ENCODE results near the gene SHANK3. TPM values are rescaled to one million over a fixed set of nuclear protein-coding genes. Genes with fewer than 3 reads are reported as not detected.

The SHANK3 gene
- total RNA-seq, 1 donor from 2014 or later, result 0.25 TPM

DNA sequence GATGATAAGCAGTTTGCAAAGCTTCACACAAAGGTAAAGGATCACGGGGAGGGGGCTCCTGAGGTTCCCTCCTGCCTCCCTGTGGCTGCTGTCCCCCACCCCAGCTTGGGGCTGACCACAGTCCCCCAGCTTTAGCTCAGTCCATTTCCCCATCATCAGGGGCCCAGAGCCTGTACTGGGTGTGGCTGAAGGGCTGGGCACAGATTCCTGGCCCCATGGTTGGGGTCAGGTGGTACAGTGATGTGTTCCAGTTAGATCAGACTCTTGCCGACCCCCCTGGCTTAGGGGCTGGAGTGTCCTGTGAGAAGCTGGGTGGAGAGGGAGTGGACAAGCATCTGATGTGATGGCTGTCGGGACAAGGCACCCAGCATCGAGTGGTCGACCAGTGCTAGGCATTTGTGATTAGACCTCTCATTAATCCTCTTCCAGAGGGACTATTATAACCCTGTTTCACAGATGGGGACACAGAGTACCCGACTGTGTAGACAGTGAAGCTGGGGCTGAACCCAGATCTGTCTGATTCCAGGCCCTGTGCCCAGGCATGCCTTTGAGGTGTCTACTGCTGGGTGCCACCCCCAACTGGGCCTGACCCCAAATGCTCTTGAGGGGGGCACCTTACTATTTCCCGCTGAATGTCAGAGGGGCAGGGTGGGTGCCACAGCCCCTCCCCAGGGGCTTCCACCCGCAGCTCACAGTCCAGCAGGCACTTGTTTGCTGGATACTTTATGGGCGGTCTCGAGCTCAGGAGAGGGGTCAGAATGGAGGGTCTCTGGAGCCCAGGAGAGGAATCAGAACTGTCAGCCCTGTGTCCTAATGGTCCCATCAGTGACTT is 4.3 kb downstream of the SHANK3 start:
- peaks cover 3% of the 10 kb centered on the region for H3K4me1 Mint-ChIP-seq (ENCODE audit: low read depth)
- H3K36me3 Mint-ChIP-seq (ENCODE audit: low read depth), result no peaks in the 10 kb centered on the region
- H3K27me3 Mint-ChIP-seq (ENCODE audit: low read depth), result peaks cover 29% of the 10 kb centered on the region
- intact Hi-C loops (cut with micrococcal nuclease), result no loop called here
- no peak overlapping the region for H3K4me3 Mint-ChIP-seq (ENCODE audit: low read depth)
- no peak overlapping the region for H3K27ac Mint-ChIP-seq
- no peak for DNase-seq (ENCODE audit: low spot score)
- H3K9me3 Mint-ChIP-seq, result peaks cover 5% of the 10 kb centered on the region

DNA sequence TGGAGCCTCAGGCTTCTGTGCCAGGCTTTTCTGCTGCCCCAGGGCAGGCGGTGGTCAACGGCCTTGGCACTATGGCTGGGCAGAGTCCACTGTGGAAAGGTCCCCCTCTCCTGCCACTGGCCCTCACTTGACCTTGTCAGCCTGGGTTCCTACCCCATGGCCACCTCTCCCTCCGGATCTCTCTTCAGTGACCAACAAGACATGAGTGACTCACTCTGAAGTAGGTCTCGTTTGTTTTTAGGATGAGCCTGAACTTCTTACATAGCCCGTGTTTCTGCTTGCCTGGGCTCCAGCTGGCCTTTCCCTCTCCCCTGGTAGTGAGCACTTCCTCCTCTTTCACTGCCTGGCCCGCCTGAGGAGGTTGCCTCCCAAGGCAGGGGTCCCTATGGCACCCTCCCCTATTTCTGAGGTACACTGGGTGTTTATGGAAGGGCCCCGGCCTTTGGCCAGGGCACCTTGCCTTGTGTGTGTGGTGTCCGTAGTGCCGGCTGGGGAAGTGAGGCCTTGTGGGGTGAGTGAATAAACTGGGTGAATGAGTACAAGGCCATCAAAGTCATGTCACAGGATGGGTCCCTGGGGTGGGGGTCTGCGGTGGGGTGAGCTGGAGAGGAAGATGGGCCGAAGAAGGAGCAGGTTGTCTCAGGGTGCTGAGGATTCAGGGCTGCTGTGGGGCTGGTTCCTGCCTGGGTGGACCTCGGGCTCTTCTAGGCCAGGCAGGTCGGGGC is 5.0 kb downstream of the SHANK3 start:
- DNase-seq (ENCODE audit: low spot score), result no peak
- Mint-ChIP-seq H3K4me1 (ENCODE audit: low read depth) (peaks cover 3% of the 10 kb centered on the region), H3K9me3 (peaks cover 5% of the 10 kb centered on the region), H3K4me3 (ENCODE audit: low read depth) (no peak overlapping the region), H3K27ac (no peak overlapping the region), H3K27me3 (ENCODE audit: low read depth) (peaks cover 22% of the 10 kb centered on the region), H3K36me3 (ENCODE audit: low read depth) (no peaks in the 10 kb centered on the region)
- intact Hi-C loops (cut with micrococcal nuclease), result no loop called here

DNA sequence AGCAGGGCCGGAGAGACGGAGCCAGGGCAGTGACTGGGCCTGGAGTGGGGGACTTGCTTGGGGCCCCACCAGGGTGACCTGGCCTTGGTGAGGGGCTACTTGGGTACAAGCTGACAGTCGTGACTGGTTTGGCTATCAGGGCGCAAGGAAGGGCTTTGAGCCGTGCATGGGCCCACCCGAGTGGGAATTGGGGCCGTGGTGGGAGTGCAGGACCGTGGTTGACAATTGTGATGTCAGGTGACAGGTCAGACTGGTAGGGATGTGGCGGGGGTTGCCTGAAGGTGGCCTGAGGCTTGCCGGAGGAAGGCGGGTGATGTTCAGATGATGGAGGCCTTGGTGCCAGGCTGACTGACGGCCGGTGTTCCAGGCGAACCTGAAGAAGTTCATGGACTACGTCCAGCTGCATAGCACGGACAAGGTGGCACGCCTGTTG is 5.6 kb downstream of the SHANK3 start:
- Mint-ChIP-seq H3K4me1 (ENCODE audit: low read depth) (no peaks in the 10 kb centered on the region), H3K9me3 (peaks cover 5% of the 10 kb centered on the region), H3K36me3 (ENCODE audit: low read depth) (no peaks in the 10 kb centered on the region), H3K27me3 (ENCODE audit: low read depth) (peaks cover 18% of the 10 kb centered on the region), H3K4me3 (ENCODE audit: low read depth) (no peak overlapping the region), H3K27ac (no peak overlapping the region)
- intact Hi-C loops (cut with micrococcal nuclease), result no loop called here
- no peak for DNase-seq (ENCODE audit: low spot score)

DNA sequence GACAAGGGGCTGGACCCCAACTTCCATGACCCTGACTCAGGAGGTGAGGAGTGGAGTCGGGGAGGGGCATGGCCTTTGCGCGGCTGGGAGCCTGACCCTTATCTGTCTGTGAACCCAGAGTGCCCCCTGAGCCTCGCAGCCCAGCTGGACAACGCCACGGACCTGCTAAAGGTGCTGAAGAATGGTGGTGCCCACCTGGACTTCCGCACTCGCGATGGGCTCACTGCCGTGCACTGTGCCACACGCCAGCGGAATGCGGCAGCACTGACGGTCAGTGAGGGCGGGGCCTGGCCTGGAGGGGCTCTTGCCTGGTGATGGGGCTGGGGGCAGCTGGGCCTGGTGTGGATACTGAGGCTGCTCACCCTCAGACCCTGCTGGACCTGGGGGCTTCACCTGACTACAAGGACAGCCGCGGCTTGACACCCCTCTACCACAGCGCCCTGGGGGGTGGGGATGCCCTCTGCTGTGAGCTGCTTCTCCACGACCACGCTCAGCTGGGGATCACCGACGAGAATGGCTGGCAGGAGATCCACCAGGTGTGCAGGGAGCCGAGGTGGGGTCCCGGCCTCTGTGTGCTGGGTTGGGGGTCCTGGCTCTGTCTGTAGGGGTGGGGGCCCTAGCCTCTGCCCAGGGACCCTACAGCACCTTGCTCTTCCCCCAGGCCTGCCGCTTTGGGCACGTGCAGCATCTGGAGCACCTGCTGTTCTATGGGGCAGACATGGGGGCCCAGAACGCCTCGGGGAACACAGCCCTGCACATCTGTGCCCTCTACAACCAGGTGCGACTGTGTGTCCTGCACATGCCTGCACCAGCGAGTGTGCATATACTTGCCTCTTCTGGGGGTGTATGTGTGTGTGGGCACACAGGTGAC is 6.3 kb downstream of the SHANK3 start:
- peaks cover 5% of the 10 kb centered on the region for H3K9me3 Mint-ChIP-seq
- no peak overlapping the region for H3K4me3 Mint-ChIP-seq (ENCODE audit: low read depth)
- no peak for DNase-seq (ENCODE audit: low spot score)
- no peaks in the 10 kb centered on the region for H3K4me1 Mint-ChIP-seq (ENCODE audit: low read depth)
- H3K36me3 Mint-ChIP-seq (ENCODE audit: low read depth), result no peaks in the 10 kb centered on the region
- H3K27me3 Mint-ChIP-seq (ENCODE audit: low read depth), result peaks cover 18% of the 10 kb centered on the region
- H3K27ac Mint-ChIP-seq, result no peak overlapping the region
- intact Hi-C loops (cut with micrococcal nuclease), result no loop called here

DNA sequence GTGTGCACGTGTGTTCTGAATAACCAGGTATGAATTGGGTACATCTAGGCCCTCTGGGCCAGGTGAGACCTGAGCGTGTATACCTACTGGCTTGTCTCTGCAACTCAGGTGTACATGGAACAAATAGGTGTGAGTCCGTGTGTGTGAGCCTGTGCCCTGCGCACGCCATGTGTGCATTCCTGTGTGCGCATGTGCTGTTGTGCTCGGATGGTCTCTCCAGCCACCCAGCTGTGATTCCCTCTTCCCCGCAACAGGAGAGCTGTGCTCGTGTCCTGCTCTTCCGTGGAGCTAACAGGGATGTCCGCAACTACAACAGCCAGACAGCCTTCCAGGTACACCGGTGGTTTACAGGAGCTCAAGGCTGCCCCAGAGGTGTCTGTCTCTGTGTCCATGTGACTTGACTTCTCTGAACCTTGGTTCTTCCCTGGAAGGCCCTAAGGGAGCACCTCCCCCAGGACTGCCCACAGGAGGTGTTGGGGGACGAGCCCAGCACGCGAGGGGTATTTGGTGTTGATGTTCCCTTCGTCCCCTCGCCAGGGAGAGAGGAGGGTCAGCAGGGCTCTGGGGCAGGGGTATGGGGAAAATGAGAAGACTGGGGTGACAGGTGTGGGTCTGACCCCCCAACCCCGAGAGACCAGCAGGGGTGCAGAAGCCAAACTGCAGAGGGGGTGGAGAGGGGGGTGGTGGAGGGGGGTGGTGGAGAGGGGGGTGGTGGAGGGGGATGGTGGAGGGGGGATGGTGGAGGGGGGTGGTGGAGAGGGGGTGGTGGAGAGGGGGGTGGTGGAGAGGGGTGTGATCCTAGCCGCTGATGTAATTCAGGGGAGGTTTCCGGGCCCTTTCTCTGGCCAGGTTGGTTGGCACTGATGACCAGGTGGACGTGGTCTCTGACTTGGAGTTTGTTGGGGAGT is 10.7 kb downstream of the SHANK3 start:
- Mint-ChIP-seq H3K9me3 (peaks cover 5% of the 10 kb centered on the region), H3K27me3 (ENCODE audit: low read depth) (peaks cover 2% of the 10 kb centered on the region), H3K27ac (no peak overlapping the region), H3K4me1 (ENCODE audit: low read depth) (no peaks in the 10 kb centered on the region), H3K36me3 (ENCODE audit: low read depth) (no peaks in the 10 kb centered on the region), H3K4me3 (ENCODE audit: low read depth) (no peak overlapping the region)
- intact Hi-C loops (cut with micrococcal nuclease), result no loop called here
- no peak for DNase-seq (ENCODE audit: low spot score)

DNA sequence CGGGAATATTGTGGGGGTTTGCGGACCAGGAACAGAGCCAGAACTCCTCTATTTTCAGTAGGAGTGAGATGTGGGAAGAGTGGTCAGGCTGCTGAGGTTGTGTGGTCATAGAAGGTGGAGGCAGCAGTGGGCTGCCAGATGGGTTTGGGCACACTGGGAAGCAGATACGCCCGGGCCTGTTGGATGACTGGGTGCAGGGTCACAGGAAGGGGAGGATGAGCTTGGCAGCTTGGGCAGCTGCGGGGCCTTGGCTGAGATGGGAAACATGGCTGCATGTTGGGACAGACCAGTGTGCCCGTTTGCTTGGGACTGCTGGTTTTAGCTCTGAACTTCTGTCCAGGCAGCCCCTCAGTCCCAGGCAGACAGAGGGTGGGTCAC is 11.4 kb downstream of the SHANK3 start:
- H3K9me3 Mint-ChIP-seq, result peaks cover 5% of the 10 kb centered on the region
- peaks cover 2% of the 10 kb centered on the region for H3K27me3 Mint-ChIP-seq (ENCODE audit: low read depth)
- DNase-seq (ENCODE audit: low spot score), result no peak
- H3K4me1 Mint-ChIP-seq (ENCODE audit: low read depth), result no peaks in the 10 kb centered on the region
- intact Hi-C loops (cut with micrococcal nuclease), result no loop called here
- H3K36me3 Mint-ChIP-seq (ENCODE audit: low read depth), result no peaks in the 10 kb centered on the region
- no peak overlapping the region for H3K4me3 Mint-ChIP-seq (ENCODE audit: low read depth)
- no peak overlapping the region for H3K27ac Mint-ChIP-seq

DNA sequence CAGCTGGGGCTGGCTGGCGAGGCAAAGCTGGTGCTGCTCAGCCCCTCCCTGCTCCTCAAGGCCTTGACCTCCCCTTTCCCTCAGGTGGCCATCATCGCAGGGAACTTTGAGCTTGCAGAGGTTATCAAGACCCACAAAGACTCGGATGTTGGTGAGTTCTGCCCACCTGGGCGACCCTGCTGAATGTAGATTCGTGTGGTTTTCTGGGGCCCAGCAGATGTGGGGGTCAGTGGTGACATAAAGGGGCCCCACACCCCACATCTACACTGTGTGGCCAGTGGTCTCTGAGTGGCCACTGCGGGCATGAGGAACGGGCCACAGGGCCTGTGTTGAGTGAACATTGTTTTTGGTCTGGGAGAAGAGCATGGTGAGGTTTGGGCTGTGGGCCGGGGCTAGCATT is 11.9 kb downstream of the SHANK3 start:
- Mint-ChIP-seq H3K4me3 (ENCODE audit: low read depth) (no peak overlapping the region), H3K27me3 (ENCODE audit: low read depth) (peaks cover 3% of the 10 kb centered on the region), H3K36me3 (ENCODE audit: low read depth) (no peaks in the 10 kb centered on the region), H3K9me3 (peaks cover 5% of the 10 kb centered on the region), H3K27ac (no peak overlapping the region), H3K4me1 (ENCODE audit: low read depth) (no peaks in the 10 kb centered on the region)
- DNase-seq (ENCODE audit: low spot score), result no peak
- intact Hi-C loops (cut with micrococcal nuclease), result no loop called here

DNA sequence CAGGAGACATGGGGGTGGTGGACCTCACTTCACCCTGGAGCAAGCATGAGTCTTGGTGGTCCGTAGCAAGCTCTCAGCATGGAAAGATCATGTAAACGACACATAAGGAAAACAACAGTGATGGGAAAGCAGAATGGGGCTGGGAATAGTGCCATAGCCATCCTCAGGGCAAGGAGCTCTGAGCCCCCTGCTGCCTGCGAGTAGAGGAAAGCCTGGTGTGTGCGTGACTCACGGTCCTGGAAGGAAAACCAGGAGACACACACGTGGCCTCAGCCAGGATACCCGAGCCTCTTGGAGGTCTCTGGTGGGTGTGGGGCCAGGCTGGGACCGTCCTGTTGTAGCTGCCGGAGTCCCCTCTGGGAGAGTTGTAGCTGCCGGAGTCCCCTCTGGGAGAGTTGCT is 12.4 kb downstream of the SHANK3 start:
- intact Hi-C loops (cut with micrococcal nuclease), result no loop called here
- Mint-ChIP-seq H3K4me1 (ENCODE audit: low read depth) (no peaks in the 10 kb centered on the region), H3K4me3 (ENCODE audit: low read depth) (no peak overlapping the region), H3K27me3 (ENCODE audit: low read depth) (peaks cover 6% of the 10 kb centered on the region), H3K36me3 (ENCODE audit: low read depth) (no peaks in the 10 kb centered on the region), H3K9me3 (peaks cover 5% of the 10 kb centered on the region), H3K27ac (no peak overlapping the region)
- DNase-seq (ENCODE audit: low spot score), result no peak

DNA sequence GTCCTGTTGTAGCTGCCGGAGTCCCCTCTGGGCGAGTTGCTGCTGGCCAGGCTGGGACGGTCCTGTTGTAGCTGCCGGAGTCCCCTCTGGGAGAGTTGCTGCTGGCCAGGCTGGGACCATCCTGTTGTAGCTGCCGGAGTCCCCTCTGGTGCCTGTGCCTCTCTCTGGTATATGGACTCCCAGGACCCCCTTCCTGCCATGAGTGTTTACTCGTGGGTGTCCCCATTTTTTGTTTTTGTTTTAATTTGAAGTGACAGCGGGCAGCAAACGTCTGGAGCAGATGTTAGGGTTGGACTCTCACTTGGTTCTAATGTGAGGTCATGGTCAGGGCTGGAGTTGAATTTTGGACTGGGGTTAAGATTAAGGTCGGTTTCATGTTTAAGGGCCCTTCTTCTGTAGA is 14.2 kb downstream of the SHANK3 start:
- Mint-ChIP-seq H3K27ac (no peak overlapping the region), H3K27me3 (ENCODE audit: low read depth) (peaks cover 12% of the 10 kb centered on the region), H3K36me3 (ENCODE audit: low read depth) (no peaks in the 10 kb centered on the region), H3K9me3 (no peaks in the 10 kb centered on the region), H3K4me3 (ENCODE audit: low read depth) (no peak overlapping the region), H3K4me1 (ENCODE audit: low read depth) (peaks cover 5% of the 10 kb centered on the region)
- no peak for DNase-seq (ENCODE audit: low spot score)
- intact Hi-C loops (cut with micrococcal nuclease), result no loop called here

DNA sequence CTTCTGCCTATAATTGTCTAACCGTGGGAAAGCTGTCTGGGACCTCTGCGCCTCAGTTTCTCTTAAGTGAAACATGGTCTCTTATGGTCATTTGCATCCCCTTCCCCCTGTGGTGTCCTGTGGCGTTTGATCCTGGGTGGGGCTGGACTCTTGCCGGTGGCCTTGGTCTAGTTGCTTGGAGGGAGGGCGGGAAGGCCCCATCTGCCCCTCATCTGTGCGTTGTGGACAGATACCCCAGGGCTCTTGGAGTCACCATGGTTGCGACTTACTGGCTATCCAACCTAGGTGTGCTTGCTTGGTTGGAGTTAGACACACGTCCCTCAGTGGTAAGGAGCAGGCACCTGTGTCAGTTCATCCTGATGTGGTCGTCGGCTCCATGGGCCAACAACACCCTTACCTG is 15.2 kb downstream of the SHANK3 start:
- H3K4me3 Mint-ChIP-seq (ENCODE audit: low read depth), result no peak overlapping the region
- H3K36me3 Mint-ChIP-seq (ENCODE audit: low read depth), result no peaks in the 10 kb centered on the region
- H3K9me3 Mint-ChIP-seq, result no peaks in the 10 kb centered on the region
- H3K4me1 Mint-ChIP-seq (ENCODE audit: low read depth), result peaks cover 9% of the 10 kb centered on the region
- intact Hi-C loops (cut with micrococcal nuclease), result no loop called here
- peaks cover 12% of the 10 kb centered on the region for H3K27me3 Mint-ChIP-seq (ENCODE audit: low read depth)
- DNase-seq (ENCODE audit: low spot score), result no peak
- H3K27ac Mint-ChIP-seq, result no peak overlapping the region

DNA sequence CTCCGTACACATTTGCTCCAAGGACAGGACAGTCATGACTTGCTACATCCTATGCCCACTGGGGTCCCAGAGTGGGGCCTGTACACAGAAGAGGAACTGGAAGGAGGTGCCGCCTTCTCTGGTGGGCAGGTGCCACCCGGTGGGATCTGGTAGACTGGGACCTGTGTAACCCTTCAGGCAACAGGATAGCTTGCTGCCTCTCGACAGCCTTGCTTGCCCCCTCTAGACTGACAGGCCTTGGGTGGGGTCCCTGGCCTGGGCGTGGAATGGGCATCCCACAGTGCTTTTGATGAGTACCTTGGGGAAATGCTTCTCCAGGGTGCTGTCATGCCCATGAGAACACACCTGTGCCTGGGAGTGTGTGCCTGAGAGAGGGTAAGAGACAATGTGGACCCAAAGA is 15.8 kb downstream of the SHANK3 start:
- Mint-ChIP-seq H3K4me3 (ENCODE audit: low read depth) (no peak overlapping the region), H3K27me3 (ENCODE audit: low read depth) (peaks cover 12% of the 10 kb centered on the region), H3K9me3 (no peaks in the 10 kb centered on the region), H3K27ac (no peak overlapping the region), H3K36me3 (ENCODE audit: low read depth) (no peaks in the 10 kb centered on the region), H3K4me1 (ENCODE audit: low read depth) (peaks cover 9% of the 10 kb centered on the region)
- intact Hi-C loops (cut with micrococcal nuclease), result no loop called here
- no peak for DNase-seq (ENCODE audit: low spot score)

DNA sequence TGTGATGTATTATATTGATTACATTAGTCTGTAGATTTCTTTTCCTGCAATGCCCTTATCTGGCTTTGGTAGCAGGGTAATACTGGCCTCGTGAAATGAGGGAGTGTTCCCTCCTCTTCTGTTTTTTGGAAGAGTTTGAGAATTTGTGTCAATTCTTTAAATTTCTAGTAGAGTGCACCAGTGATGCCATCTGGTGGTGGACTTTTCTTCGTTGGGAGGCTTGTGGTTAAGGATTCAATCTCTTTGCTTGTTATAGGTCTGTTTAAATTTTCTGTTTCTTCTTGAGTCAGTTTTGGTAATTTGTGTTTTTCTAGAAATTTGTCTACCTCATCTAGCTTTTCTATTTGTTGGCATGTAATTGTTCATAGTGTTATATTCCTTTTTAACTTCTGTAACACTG is 18.9 kb downstream of the SHANK3 start:
- no peak overlapping the region for H3K4me3 Mint-ChIP-seq (ENCODE audit: low read depth)
- H3K27me3 Mint-ChIP-seq (ENCODE audit: low read depth), result peaks cover 12% of the 10 kb centered on the region
- peaks cover 9% of the 10 kb centered on the region for H3K4me1 Mint-ChIP-seq (ENCODE audit: low read depth)
- no peak overlapping the region for H3K27ac Mint-ChIP-seq
- H3K9me3 Mint-ChIP-seq, result no peaks in the 10 kb centered on the region
- DNase-seq (ENCODE audit: low spot score), result no peak
- no peaks in the 10 kb centered on the region for H3K36me3 Mint-ChIP-seq (ENCODE audit: low read depth)
- intact Hi-C loops (cut with micrococcal nuclease), result loop anchor here (5.0 kb wide), 1 partner anchor 64 kb away; the partner anchor contains the start of gene ARSA

Measured in activated T-helper 2 cell treated with anti-CD3 and anti-CD28 coated beads, Interferon-gamma antibody, Interleukin-2, Interleukin-4, amounts not matched to agents 10 μg/mL and 5 μg/mL and 100 μg/mL, durations not matched to agents 14 hours and 24 hours and 36 hours (primary cell).